ENCODE results near the gene ZFR2. TPM values are rescaled to one million over a fixed set of nuclear protein-coding genes. Genes with fewer than 3 reads are reported as not detected.
A peak's percentile ranks its signal among the peaks of the same experiment; 100 is the strongest.
"Not testable (repeated sequence)": the region's sequence is repeated elsewhere in the genome, so short reads cannot be mapped to it uniquely, and the experiment has no call there.

The ZFR2 gene
- total and polyA plus RNA-seq, 4 donors = not detected

DNA sequence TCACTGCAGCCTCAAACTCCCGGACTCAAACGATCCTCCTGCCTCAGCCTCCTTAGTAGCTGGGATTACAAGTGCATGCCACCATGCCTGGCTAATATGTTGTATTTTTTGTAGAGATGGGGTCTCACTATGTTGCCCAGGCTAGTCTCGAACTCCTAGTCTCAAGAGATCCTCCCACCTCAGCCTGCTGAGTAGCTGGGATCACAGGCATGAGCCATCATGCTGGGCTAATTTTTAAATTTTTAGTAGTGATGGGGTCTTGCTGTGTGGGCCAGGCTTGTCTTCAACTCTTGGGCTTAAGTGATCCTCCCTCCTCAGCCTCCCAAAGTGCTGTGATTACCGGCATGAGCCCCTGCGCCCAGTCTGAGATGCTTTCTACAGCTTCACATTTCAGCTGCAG, 26.9 kb upstream of the ZFR2 start (continued):
- TF ChIP-seq RXRA (IDR thresholded peaks at IDR 0.05) = no peak
- no peak for TF ChIP-seq FOXA2 (IDR thresholded peaks at IDR 0.05)
- no peak for TF ChIP-seq HNF4G (IDR thresholded peaks at IDR 0.05)
- no peak for TF ChIP-seq RAD21 (IDR thresholded peaks at IDR 0.05)

- not testable (repeated sequence) for H3K36me3 ChIP-seq (ENCODE audit: control insufficient read depth in 4 of 4, insufficient read depth in 3 of 4, low read depth in 1 of 4, low read length in 3 of 4); H3K27ac ChIP-seq (ENCODE audit: low read depth in 1 of 2, low read length in 2 of 2); H3K4me3 ChIP-seq (ENCODE audit: low read depth in 1 of 3, low read length in 3 of 3); DNase-seq (ENCODE audit: low spot score); H3K27me3 ChIP-seq (ENCODE audit: control insufficient read depth in 4 of 4, insufficient read depth in 4 of 4, low read length in 3 of 4); H3K9me3 ChIP-seq (ENCODE audit: control insufficient read depth in 4 of 4, low read length in 3 of 4); H3K4me1 ChIP-seq (ENCODE audit: control insufficient read depth in 4 of 4, insufficient read depth in 4 of 4, low read length in 3 of 4); H3K9ac ChIP-seq (ENCODE audit: low read depth in 1 of 2, low read length in 2 of 2)
- 33% methylated on average over 5 of the region's 5 CpGs for WGBS
- TF ChIP-seq HNF4G (IDR thresholded peaks at IDR 0.05) (peak; percentile 62), HNF4A (conservative IDR thresholded peaks at IDR 0.05) (peak; percentile 72 to 85), SP1 (IDR thresholded peaks at IDR 0.05) (peak; percentile 68), RXRA (IDR thresholded peaks at IDR 0.05) (peak; percentile 32 to 39)
These were observed 26.1 kb upstream of the ZFR2 start for GRCh38 chr19:3894959-3895358.

DNA sequence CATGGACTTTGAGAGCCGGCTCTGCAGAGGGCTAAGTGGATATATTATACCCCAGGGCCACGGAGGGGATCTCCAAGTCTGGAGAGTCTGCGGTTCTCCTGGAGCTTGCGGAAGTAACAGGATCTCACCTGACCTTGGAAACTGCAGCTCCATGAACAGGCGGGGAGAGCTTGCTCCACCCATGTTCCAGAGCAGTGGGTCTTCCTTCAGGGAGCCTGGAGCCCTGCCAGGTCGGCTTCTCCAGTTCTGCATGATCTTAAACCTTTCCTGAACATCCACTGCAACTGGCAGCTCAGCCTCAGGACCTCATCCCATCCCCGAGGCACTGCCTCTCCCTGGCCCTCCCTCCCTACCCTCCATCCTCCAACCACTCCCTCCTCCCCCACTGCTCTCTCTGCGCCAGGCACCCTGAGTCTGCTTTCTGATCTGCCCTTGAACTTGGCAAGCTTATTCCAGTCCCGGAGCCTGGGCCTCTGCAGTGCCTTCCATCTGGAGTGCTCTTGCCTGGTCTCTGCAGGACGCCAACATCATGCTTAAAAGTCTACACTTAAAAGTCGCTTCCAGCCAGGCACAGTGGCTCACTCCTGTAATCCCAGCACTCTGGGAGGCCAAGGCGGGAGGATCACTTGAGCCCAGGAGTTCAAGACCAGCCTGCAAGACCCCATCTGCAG, 24.8 kb upstream of the ZFR2 start:
- no peak for DNase-seq (ENCODE audit: low spot score)
- H3K36me3 ChIP-seq (ENCODE audit: control insufficient read depth in 4 of 4, insufficient read depth in 3 of 4, low read depth in 1 of 4, low read length in 3 of 4) = no peaks in the 10 kb centered on the region
- no peak overlapping the region for H3K9ac ChIP-seq (ENCODE audit: low read depth in 1 of 2, low read length in 2 of 2)
- H3K4me1 ChIP-seq (ENCODE audit: control insufficient read depth in 4 of 4, insufficient read depth in 4 of 4, low read length in 3 of 4) = peaks cover 0 to 5% (median 1%) of the 10 kb centered on the region in 4 donors
- H3K4me3 ChIP-seq (ENCODE audit: low read depth in 1 of 3, low read length in 3 of 3) = no peak overlapping the region
- no peaks in the 10 kb centered on the region for H3K27me3 ChIP-seq (ENCODE audit: control insufficient read depth in 4 of 4, insufficient read depth in 4 of 4, low read length in 3 of 4)
- WGBS = 78% methylated on average over 12 of the region's 12 CpGs
- no peak for TF ChIP-seq HNF4A (conservative IDR thresholded peaks at IDR 0.05)
- TF ChIP-seq, protein P1, sequence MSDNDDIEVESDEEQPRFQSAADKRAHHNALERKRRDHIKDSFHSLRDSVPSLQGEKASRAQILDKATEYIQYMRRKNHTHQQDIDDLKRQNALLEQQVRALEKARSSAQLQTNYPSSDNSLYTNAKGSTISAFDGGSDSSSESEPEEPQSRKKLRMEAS (IDR thresholded peaks at IDR 0.05) = no peak
- TF ChIP-seq, protein P2, sequence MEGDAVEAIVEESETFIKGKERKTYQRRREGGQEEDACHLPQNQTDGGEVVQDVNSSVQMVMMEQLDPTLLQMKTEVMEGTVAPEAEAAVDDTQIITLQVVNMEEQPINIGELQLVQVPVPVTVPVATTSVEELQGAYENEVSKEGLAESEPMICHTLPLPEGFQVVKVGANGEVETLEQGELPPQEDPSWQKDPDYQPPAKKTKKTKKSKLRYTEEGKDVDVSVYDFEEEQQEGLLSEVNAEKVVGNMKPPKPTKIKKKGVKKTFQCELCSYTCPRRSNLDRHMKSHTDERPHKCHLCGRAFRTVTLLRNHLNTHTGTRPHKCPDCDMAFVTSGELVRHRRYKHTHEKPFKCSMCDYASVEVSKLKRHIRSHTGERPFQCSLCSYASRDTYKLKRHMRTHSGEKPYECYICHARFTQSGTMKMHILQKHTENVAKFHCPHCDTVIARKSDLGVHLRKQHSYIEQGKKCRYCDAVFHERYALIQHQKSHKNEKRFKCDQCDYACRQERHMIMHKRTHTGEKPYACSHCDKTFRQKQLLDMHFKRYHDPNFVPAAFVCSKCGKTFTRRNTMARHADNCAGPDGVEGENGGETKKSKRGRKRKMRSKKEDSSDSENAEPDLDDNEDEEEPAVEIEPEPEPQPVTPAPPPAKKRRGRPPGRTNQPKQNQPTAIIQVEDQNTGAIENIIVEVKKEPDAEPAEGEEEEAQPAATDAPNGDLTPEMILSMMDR (IDR thresholded peaks at IDR 0.05; ENCODE audit: low read depth, low read length, missing input control) = no peak
- peaks cover 0 to 3% (median 0%) of the 10 kb centered on the region in 4 donors for H3K9me3 ChIP-seq (ENCODE audit: control insufficient read depth in 4 of 4, low read length in 3 of 4)
- H3K27ac ChIP-seq (ENCODE audit: low read depth in 1 of 2, low read length in 2 of 2) = no peak overlapping the region

- no peak for TF ChIP-seq TAF1 (conservative IDR thresholded peaks at IDR 0.05)
- no peak overlapping the region for H3K9ac ChIP-seq (ENCODE audit: low read depth in 1 of 2, low read length in 2 of 2)
- H3K4me1 ChIP-seq (ENCODE audit: control insufficient read depth in 4 of 4, insufficient read depth in 4 of 4, low read length in 3 of 4) = peaks cover 0 to 5% (median 1%) of the 10 kb centered on the region in 4 donors
- H3K27me3 ChIP-seq (ENCODE audit: control insufficient read depth in 4 of 4, insufficient read depth in 4 of 4, low read length in 3 of 4) = no peaks in the 10 kb centered on the region
- no peaks in the 10 kb centered on the region for H3K36me3 ChIP-seq (ENCODE audit: control insufficient read depth in 4 of 4, insufficient read depth in 3 of 4, low read depth in 1 of 4, low read length in 3 of 4)
- H3K27ac ChIP-seq (ENCODE audit: low read depth in 1 of 2, low read length in 2 of 2) = no peak overlapping the region
- WGBS = 87% methylated on average over 17 of the region's 17 CpGs
- no peak for DNase-seq (ENCODE audit: low spot score)
- no peaks in the 10 kb centered on the region for H3K9me3 ChIP-seq (ENCODE audit: control insufficient read depth in 4 of 4, low read length in 3 of 4)
- no peak overlapping the region for H3K4me3 ChIP-seq (ENCODE audit: low read depth in 1 of 3, low read length in 3 of 3)
These were observed 21.8 kb upstream of the ZFR2 start for GRCh38 chr19:3890591-3890990.

- WGBS = 22% methylated on average over 6 of the region's 6 CpGs
- no peaks in the 10 kb centered on the region for H3K36me3 ChIP-seq (ENCODE audit: control insufficient read depth in 4 of 4, insufficient read depth in 3 of 4, low read depth in 1 of 4, low read length in 3 of 4)
- no peak overlapping the region for H3K27ac ChIP-seq (ENCODE audit: low read depth in 1 of 2, low read length in 2 of 2)
- peaks cover 0 to 9% (median 4%) of the 10 kb centered on the region in 4 donors for H3K27me3 ChIP-seq (ENCODE audit: control insufficient read depth in 4 of 4, insufficient read depth in 4 of 4, low read length in 3 of 4)
- TF ChIP-seq YY1 (IDR thresholded peaks at IDR 0.05) = no peak
- TF ChIP-seq EGR1 (IDR thresholded peaks at IDR 0.05; ENCODE audit: low read depth in 2 of 2) = no peak
- TF ChIP-seq JUND (IDR thresholded peaks at IDR 0.05) = no peak
- TF ChIP-seq NR2F2 (IDR thresholded peaks at IDR 0.05) = no peak
- no peak for TF ChIP-seq TAF1 (conservative IDR thresholded peaks at IDR 0.05)
- TF ChIP-seq, protein P3, sequence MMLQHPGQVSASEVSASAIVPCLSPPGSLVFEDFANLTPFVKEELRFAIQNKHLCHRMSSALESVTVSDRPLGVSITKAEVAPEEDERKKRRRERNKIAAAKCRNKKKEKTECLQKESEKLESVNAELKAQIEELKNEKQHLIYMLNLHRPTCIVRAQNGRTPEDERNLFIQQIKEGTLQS (IDR thresholded peaks at IDR 0.05) = no peak
- TF ChIP-seq, protein P2 (IDR thresholded peaks at IDR 0.05; ENCODE audit: low read depth, low read length, missing input control) = no peak
- no peak for TF ChIP-seq FOXA2 (IDR thresholded peaks at IDR 0.05)
- no peak overlapping the region for H3K4me3 ChIP-seq (ENCODE audit: low read depth in 1 of 3, low read length in 3 of 3)
- no peak overlapping the region for H3K9ac ChIP-seq (ENCODE audit: low read depth in 1 of 2, low read length in 2 of 2)
- DNase-seq (ENCODE audit: low spot score) = no peak
- no peaks in the 10 kb centered on the region for H3K9me3 ChIP-seq (ENCODE audit: control insufficient read depth in 4 of 4, low read length in 3 of 4)
- H3K4me1 ChIP-seq (ENCODE audit: control insufficient read depth in 4 of 4, insufficient read depth in 4 of 4, low read length in 3 of 4) = peaks cover 0 to 3% (median 0%) of the 10 kb centered on the region in 4 donors
These were observed 13.2 kb upstream of the ZFR2 start for GRCh38 chr19:3882041-3882384.
